Measurements from ENCODE around the gene HMCES.

- TF ChIP-seq, protein P1, sequence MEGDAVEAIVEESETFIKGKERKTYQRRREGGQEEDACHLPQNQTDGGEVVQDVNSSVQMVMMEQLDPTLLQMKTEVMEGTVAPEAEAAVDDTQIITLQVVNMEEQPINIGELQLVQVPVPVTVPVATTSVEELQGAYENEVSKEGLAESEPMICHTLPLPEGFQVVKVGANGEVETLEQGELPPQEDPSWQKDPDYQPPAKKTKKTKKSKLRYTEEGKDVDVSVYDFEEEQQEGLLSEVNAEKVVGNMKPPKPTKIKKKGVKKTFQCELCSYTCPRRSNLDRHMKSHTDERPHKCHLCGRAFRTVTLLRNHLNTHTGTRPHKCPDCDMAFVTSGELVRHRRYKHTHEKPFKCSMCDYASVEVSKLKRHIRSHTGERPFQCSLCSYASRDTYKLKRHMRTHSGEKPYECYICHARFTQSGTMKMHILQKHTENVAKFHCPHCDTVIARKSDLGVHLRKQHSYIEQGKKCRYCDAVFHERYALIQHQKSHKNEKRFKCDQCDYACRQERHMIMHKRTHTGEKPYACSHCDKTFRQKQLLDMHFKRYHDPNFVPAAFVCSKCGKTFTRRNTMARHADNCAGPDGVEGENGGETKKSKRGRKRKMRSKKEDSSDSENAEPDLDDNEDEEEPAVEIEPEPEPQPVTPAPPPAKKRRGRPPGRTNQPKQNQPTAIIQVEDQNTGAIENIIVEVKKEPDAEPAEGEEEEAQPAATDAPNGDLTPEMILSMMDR (IDR thresholded peaks at IDR 0.05), result no peak
- TF ChIP-seq POLR2A (IDR thresholded peaks at IDR 0.05), result no peak
- TF ChIP-seq POLR2AphosphoS5 (IDR thresholded peaks at IDR 0.05), result no peak
These were observed 55.2 kb downstream of the HMCES start for GRCh38 chr3:129333891-129334290.

Data from gastroesophageal sphincter (tissue), 3 donors.